CD14-positive monocyte (primary cell): ENCODE data around the gene UGGT2. TPM values are rescaled to one million over a fixed set of nuclear protein-coding genes. Genes with fewer than 3 reads are reported as not detected.
A peak's percentile ranks its signal among the peaks of the same experiment; 100 is the strongest.

Experiments used
- DNase-seq, 3 donors: peaks; one replicate each; pipeline ENCODE4 v3.0.0-alpha.2; 2011 to 2022
- H2AFZ ChIP-seq: 2 replicates; pipeline ENCODE4 v1.6.0; 2012; ENCODE audit warnings: mild to moderate bottlenecking, low read depth, low read length, inconsistent platforms; ENCODE audit not compliant: insufficient read depth, poor library complexity, severe bottlenecking
- H3K27ac ChIP-seq, 2 donors: 1 replicate in 1 of 2; 2 replicates in 1 of 2; pipeline ENCODE4 v1.5.1; 2012 to 2013; ENCODE audit warnings: low read length in 2 of 2, control low read depth in 1 of 2, inconsistent platforms in 1 of 2, low read depth in 1 of 2, mild to moderate bottlenecking in 1 of 2
- H3K27me3 ChIP-seq, 2 donors: one replicate each; pipeline versions ENCODE4 v1.6.0 to v1.6.1; 2011 to 2013; ENCODE audit warnings: low read length in 2 of 2; ENCODE audit not compliant: control insufficient read depth in 2 of 2, insufficient read depth in 2 of 2
- H3K36me3 ChIP-seq, 2 donors: replicated peaks in 1 of 2; 1 replicate in 1 of 2; 2 replicates in 1 of 2; pipeline versions ENCODE4 v1.5.1 to v1.6.1; 2012 to 2013; ENCODE audit warnings: low read length in 2 of 2, control low read depth in 1 of 2, inconsistent platforms in 1 of 2, mild to moderate bottlenecking in 1 of 2; ENCODE audit not compliant: insufficient read depth in 2 of 2, control insufficient read depth in 1 of 2
- H3K4me1 ChIP-seq, 2 donors: 1 replicate in 1 of 2; 2 replicates in 1 of 2; pipeline versions ENCODE4 v1.5.1 to v1.6.1; 2012 to 2013; ENCODE audit warnings: low read length in 2 of 2, control low read depth in 1 of 2, inconsistent platforms in 1 of 2, mild to moderate bottlenecking in 1 of 2, moderate library complexity in 1 of 2; ENCODE audit not compliant: insufficient read depth in 2 of 2, control insufficient read depth in 1 of 2
- H3K4me2 ChIP-seq: replicated peaks from 2 replicates; pipeline ENCODE3; 2012; ENCODE audit warnings: low read length, moderate library complexity, mild to moderate bottlenecking; ENCODE audit not compliant: poor library complexity, severe bottlenecking; ENCODE audit errors: extremely low read depth
- H3K4me3 ChIP-seq, 3 experiments: fragments of 200-600 bp in 1 of 3; sonication (generic) in 1 of 3; replicated peaks in 1 of 3; 1 replicate in 2 of 3; 2 replicates in 1 of 3; pipeline ENCODE4 v1.5.1; 2011 to 2013; ENCODE audit warnings: low read length in 3 of 3, mild to moderate bottlenecking in 3 of 3, control low read depth in 2 of 3, low read depth in 2 of 3, inconsistent platforms in 1 of 3, moderate library complexity in 1 of 3
- H3K79me2 ChIP-seq: 2 replicates; pipeline ENCODE4 v1.6.0; 2012; ENCODE audit warnings: mild to moderate bottlenecking, control low read depth, inconsistent platforms, low read length, moderate library complexity; ENCODE audit not compliant: insufficient read depth
- H3K9ac ChIP-seq: 2 replicates; pipeline ENCODE4 v1.6.0; 2017; ENCODE audit warnings: low read length, mild to moderate bottlenecking; ENCODE audit not compliant: insufficient read depth, poor library complexity, severe bottlenecking
- H3K9me3 ChIP-seq, 2 donors: replicated peaks in 1 of 2; 1 replicate in 1 of 2; 2 replicates in 1 of 2; pipeline versions ENCODE4 v1.5.1 to v1.6.1; 2012 to 2013; ENCODE audit warnings: low read length in 2 of 2, control low read depth in 1 of 2; ENCODE audit not compliant: control insufficient read depth in 1 of 2, insufficient read depth in 1 of 2
- H4K20me1 ChIP-seq: 2 replicates; pipeline ENCODE4 v1.6.0; 2012; ENCODE audit warnings: mild to moderate bottlenecking, low read length, control low read depth, moderate library complexity; ENCODE audit not compliant: insufficient read depth
- H3K27ac Mint-ChIP-seq, 7 donors: one replicate each; pipeline ENCODE4 v1.8.0; 2020; ENCODE audit warnings: mild to moderate bottlenecking in 7 of 7, mixed read lengths in 7 of 7, moderate library complexity in 6 of 7, inconsistent platforms in 2 of 7
- H3K27me3 Mint-ChIP-seq, 3 donors: one replicate each; pipeline ENCODE4 v1.8.0; 2021 to 2022; ENCODE audit warnings: low read depth in 3 of 3, mild to moderate bottlenecking in 3 of 3, mixed read lengths in 3 of 3, moderate library complexity in 3 of 3, inconsistent platforms in 1 of 3
- H3K36me3 Mint-ChIP-seq, 2 donors: one replicate each; pipeline ENCODE4 v1.8.0; 2020; ENCODE audit warnings: mixed read lengths in 2 of 2, inconsistent platforms in 1 of 2, mild to moderate bottlenecking in 1 of 2
- H3K4me1 Mint-ChIP-seq: one replicate; pipeline ENCODE4 v1.8.0; 2020; ENCODE audit warnings: mild to moderate bottlenecking, mixed read lengths
- H3K4me3 Mint-ChIP-seq, 2 donors: one replicate each; pipeline ENCODE4 v1.8.0; 2020; ENCODE audit warnings: mild to moderate bottlenecking in 2 of 2, mixed read lengths in 2 of 2, moderate library complexity in 1 of 2
- H3K9me3 Mint-ChIP-seq, 7 donors: one replicate each; pipeline ENCODE4 v1.8.0; 2020 to 2022; ENCODE audit warnings: mixed read lengths in 7 of 7, mild to moderate bottlenecking in 6 of 7, moderate library complexity in 6 of 7, inconsistent platforms in 2 of 7
- WGBS: methylation state at CpG from one replicate; pipeline ENCODE4 v1.1.5; 2013; ENCODE audit warnings: missing lambda C conversion rate; ENCODE audit not compliant: insufficient coverage; 5-methylcytosine and 5-hydroxymethylcytosine counted together
- intact Hi-C, 2 donors: fragments of 100-400 bp; cut with micrococcal nuclease; formaldehyde crosslinking; loops; one replicate each; pipeline versions ENCODE4 v1.15.0 to v1.15.1; 2023
- polyA plus RNA-seq, 3 donors: library from polyadenylated mRNA; depleted of rRNA in 1 of 3; unstranded in 2 of 3; stranded (reverse) in 1 of 3; fragments of 300-500 nt in 2 of 3; fragments of >200 nt in 1 of 3; fragmentation: Illumina TruSeq in 2 of 3; gene quantifications; 1 replicate in 2 of 3; 2 replicates in 1 of 3; pipeline ENCODE4 v1.2.3, GENCODE V29; 2012 to 2021
- TF ChIP-seq, protein P1 (sequence below): fragments of 200-600 bp; IDR thresholded peaks from one replicate; pipeline ENCODE4 v1.8.0; 2022; ENCODE audit warnings: antibody characterized with exemption, mild to moderate bottlenecking

Gene UGGT2
- polyA plus RNA-seq, 3 donors: 4.0 to 6.3 (median 5.6) TPM

DNA sequence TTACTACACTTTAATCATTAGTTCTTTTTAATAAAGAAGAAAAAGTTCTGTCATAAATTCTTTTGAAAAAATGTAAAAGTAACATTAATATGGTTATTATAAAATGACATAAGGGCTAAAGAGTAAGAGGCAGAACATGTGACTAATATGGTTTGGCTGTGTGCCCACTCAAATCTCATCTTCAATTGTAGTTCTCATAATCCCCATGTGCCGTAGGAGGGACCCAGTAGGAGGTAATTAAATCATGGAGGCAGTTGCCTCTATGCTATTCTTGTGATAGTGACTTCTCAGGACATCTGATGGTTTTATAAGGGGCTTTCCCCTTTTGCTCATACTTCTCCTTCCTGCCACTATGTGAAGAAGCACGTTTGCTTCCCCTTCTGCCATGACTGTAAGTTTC, 104.5 kb downstream of the UGGT2 start:
- Histone ChIP-seq H3K4me3 (no peak overlapping the region), H3K9ac (no peak overlapping the region), H3K79me2 (no peaks in the 10 kb centered on the region), H3K4me1 (no peaks in the 10 kb centered on the region), H3K4me2 (no peak overlapping the region), H3K27ac (no peak overlapping the region), H3K9me3 (peaks cover 7 to 10% of the 10 kb centered on the region in 2 donors), H2AFZ (no peak overlapping the region), H4K20me1 (no peaks in the 10 kb centered on the region), H3K36me3 (peaks cover 2 to 20% of the 10 kb centered on the region in 2 donors), H3K27me3 (no peaks in the 10 kb centered on the region)
- TF ChIP-seq, protein P1, sequence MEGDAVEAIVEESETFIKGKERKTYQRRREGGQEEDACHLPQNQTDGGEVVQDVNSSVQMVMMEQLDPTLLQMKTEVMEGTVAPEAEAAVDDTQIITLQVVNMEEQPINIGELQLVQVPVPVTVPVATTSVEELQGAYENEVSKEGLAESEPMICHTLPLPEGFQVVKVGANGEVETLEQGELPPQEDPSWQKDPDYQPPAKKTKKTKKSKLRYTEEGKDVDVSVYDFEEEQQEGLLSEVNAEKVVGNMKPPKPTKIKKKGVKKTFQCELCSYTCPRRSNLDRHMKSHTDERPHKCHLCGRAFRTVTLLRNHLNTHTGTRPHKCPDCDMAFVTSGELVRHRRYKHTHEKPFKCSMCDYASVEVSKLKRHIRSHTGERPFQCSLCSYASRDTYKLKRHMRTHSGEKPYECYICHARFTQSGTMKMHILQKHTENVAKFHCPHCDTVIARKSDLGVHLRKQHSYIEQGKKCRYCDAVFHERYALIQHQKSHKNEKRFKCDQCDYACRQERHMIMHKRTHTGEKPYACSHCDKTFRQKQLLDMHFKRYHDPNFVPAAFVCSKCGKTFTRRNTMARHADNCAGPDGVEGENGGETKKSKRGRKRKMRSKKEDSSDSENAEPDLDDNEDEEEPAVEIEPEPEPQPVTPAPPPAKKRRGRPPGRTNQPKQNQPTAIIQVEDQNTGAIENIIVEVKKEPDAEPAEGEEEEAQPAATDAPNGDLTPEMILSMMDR: no peak
- no CpG with 5 or more reads among the region's 2 CpGs for WGBS
- H3K9me3 Mint-ChIP-seq: peaks cover 3 to 11% (median 8%) of the 10 kb centered on the region in 7 donors
- H3K4me1 Mint-ChIP-seq: peaks cover 2% of the 10 kb centered on the region
- no peak overlapping the region for H3K27ac Mint-ChIP-seq
- DNase-seq: peak in 1 of 3 donors; percentile 15
- peaks cover 0 to 3% (median 0%) of the 10 kb centered on the region in 3 donors for H3K27me3 Mint-ChIP-seq
- intact Hi-C loops: no loop called here
- peaks cover 14 to 37% of the 10 kb centered on the region in 2 donors for H3K36me3 Mint-ChIP-seq
- no peak overlapping the region for H3K4me3 Mint-ChIP-seq

DNA sequence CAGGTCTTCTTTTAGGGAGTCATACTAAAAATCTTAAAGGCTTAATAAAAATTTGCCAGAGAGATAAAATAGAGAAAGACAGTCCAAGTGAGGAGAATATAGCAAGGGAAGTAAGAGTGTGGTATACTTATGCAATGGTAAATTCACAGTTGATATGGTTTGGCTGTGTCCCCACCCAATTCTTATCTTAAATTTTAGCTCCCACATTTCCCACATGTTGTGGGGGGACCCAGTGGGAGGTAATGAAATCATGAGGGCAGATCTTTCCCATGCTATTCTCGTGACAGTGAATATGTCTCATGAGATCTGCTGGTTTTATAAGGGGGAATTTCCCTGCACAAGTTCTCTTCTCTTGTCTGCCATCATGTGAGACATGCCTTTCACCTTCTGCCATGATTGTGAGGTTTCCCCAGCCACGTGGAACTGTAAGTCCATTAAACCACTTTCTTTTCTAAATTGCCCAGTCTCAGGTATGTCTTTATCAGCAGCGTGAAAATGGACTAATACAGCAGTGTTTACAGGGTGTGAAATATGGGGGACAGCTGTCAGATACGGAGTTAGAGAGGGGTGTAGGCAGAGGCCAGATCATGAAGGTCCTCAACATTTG, 115.4 kb downstream of the UGGT2 start:
- WGBS: 100% methylated on average over 1 of the region's 4 CpGs
- no peak overlapping the region for H3K27ac ChIP-seq
- no peaks in the 10 kb centered on the region for H3K4me1 Mint-ChIP-seq
- H3K4me2 ChIP-seq: no peak overlapping the region
- no peak overlapping the region for H3K9ac ChIP-seq
- H4K20me1 ChIP-seq: no peaks in the 10 kb centered on the region
- intact Hi-C loops: no loop called here
- H3K79me2 ChIP-seq: no peaks in the 10 kb centered on the region
- H3K9me3 ChIP-seq: peaks cover 13 to 23% of the 10 kb centered on the region in 2 donors
- peaks cover 10 to 27% (median 19%) of the 10 kb centered on the region in 7 donors for H3K9me3 Mint-ChIP-seq
- no peak overlapping the region for H3K4me3 Mint-ChIP-seq
- no peak for DNase-seq
- peaks cover 17 to 49% of the 10 kb centered on the region in 2 donors for H3K36me3 ChIP-seq
- H3K27ac Mint-ChIP-seq: no peak overlapping the region
- peaks cover 0 to 3% (median 0%) of the 10 kb centered on the region in 3 donors for H3K27me3 Mint-ChIP-seq
- TF ChIP-seq, protein P1: no peak
- no peak overlapping the region for H2AFZ ChIP-seq
- H3K36me3 Mint-ChIP-seq: peaks cover 61 to 82% of the 10 kb centered on the region in 2 donors
- no peaks in the 10 kb centered on the region for H3K27me3 ChIP-seq
- H3K4me1 ChIP-seq: no peaks in the 10 kb centered on the region
- H3K4me3 ChIP-seq: no peak overlapping the region
